ENCODE measurements around the gene LPP.

GRCh38 chr3:188764609-188765008, 610.7 kb downstream of the LPP start:
- TF ChIP-seq ELF4 (IDR thresholded peaks at IDR 0.05) (no peak), ARNT (IDR thresholded peaks at IDR 0.05) (no peak), PKNOX1 (IDR thresholded peaks at IDR 0.05) (no peak), FOXA1 (IDR thresholded peaks at IDR 0.05) (no peak), FOXK2 (IDR thresholded peaks at IDR 0.05) (no peak), SP1 (IDR thresholded peaks at IDR 0.05) (no peak)
